ENCODE results near the gene ARAP1. TPM values are rescaled to one million over a fixed set of nuclear protein-coding genes. Genes with fewer than 3 reads are reported as not detected.

ARAP1 gene
- total and polyA plus RNA-seq, 2 donors (not counting 3 experiments of a cell fraction or from before 2014, with no cell fraction given), result 36.8 to 66.2 TPM

- dilution Hi-C loops (cut with MboI; ENCODE audit: extremely low pct_ligation_motif_present, low sequenced_read_pairs), result no loop called here
- H4K20me1 ChIP-seq (replicated peaks; ENCODE audit: control insufficient read depth, extremely low read depth, insufficient read depth, low read length), result no peaks in the 10 kb centered on the region
- no peak for FAIRE-seq
- H3K9ac ChIP-seq (replicated peaks; ENCODE audit: extremely low read depth, insufficient read depth, low read length), result no peak overlapping the region
- H3K36me3 ChIP-seq (ENCODE audit: control insufficient read depth in 2 of 2, extremely low read depth in 1 of 2, insufficient read depth in 2 of 2, low read length in 2 of 2), result no peaks in the 10 kb centered on the region
- H3K27me3 ChIP-seq (ENCODE audit: control insufficient read depth in 2 of 2, insufficient read depth in 2 of 2, low read length in 2 of 2), result no peaks in the 10 kb centered on the region
- no TSS peak for BruUV-seq (replicated peaks)
- CTCF ChIA-PET, result interaction anchor here (1.7 to 2.6 kb wide), 4 partner anchors 9 to 440 kb away, joined by 6 to 13 read pairs (median 6); no protein-coding TSS in a partner anchor
- H3K9me1 ChIP-seq (replicated peaks; ENCODE audit: control insufficient read depth, extremely low read depth, insufficient read depth, low read length), result no peaks in the 10 kb centered on the region
- no peak overlapping the region for H2AFZ ChIP-seq (ENCODE audit: low read depth, low read length)
- DNase-seq (ENCODE audit: low read depth, low spot score), result no peak
- H3K79me2 ChIP-seq (ENCODE audit: control insufficient read depth, insufficient read depth, low read length), result peaks cover 2% of the 10 kb centered on the region
- intact Hi-C loops (cut with micrococcal nuclease), result no loop called here
- H3K9me3 ChIP-seq (replicated peaks; ENCODE audit: control insufficient read depth, insufficient read depth, low read length), result no peaks in the 10 kb centered on the region
- peaks cover 20% of the 10 kb centered on the region for H3K4me1 ChIP-seq (ENCODE audit: control insufficient read depth, extremely low read depth, insufficient read depth, low read length)
- H3K4me2 ChIP-seq (ENCODE audit: insufficient read depth, low read length), result no peak overlapping the region
- POLR2A ChIA-PET, result no interaction called here
- H3K4me3 ChIP-seq (replicated peaks in 1 of 3; ENCODE audit: insufficient read depth in 1 of 3, low read depth in 1 of 3, low read length in 3 of 3), result no peak overlapping the region
- TF ChIP-seq MYC (IDR thresholded peaks at IDR 0.05; ENCODE audit: low read depth, low read length) (no peak), POLR2A (IDR thresholded peaks at IDR 0.05; ENCODE audit: low read depth, low read length) (no peak), GATA2 (IDR thresholded peaks at IDR 0.05; ENCODE audit: insufficient read depth, insufficient read length, low read depth, low read length) (no peak), EZH2 (IDR thresholded peaks at IDR 0.05; ENCODE audit: borderline replicate concordance, low read depth, low read length, severe bottlenecking) (no peak), MAX (IDR thresholded peaks at IDR 0.05; ENCODE audit: insufficient read depth, insufficient read length) (no peak), CTCF (IDR thresholded peaks at IDR 0.05; ENCODE audit: extremely low read depth in 1 of 2, insufficient read depth in 1 of 2, low read depth in 1 of 2, low read length in 2 of 2) (no peak), FOS (IDR thresholded peaks at IDR 0.05; ENCODE audit: borderline replicate concordance, insufficient read depth, low read length) (no peak), JUN (IDR thresholded peaks at IDR 0.05; ENCODE audit: borderline replicate concordance, insufficient read depth, insufficient read length, low read depth) (no peak), POLR2AphosphoS5 (IDR thresholded peaks at IDR 0.05; ENCODE audit: insufficient read depth, low read depth, low read length) (no peak)
- peak overlapping the region; percentile 69 for H3K27ac ChIP-seq (ENCODE audit: insufficient read depth, low read depth, low read length)
Measured at GRCh38 chr11:72737336-72737735, 14.9 kb downstream of the ARAP1 start.
